Heart left ventricle (tissue), 13 donors: ENCODE measurements around the gene LRATD1.

Experiments used
- POLR2A ChIP-seq, 2 donors: fragments of 450-650 bp; IDR thresholded peaks; one replicate each; pipeline ENCODE4 v1.6.1; 2017; ENCODE audit warnings: antibody characterized with exemption in 2 of 2, mild to moderate bottlenecking in 2 of 2, moderate library complexity in 2 of 2
- TF ChIP-seq, protein P1 (sequence below), 12 donors: fragments of 200-600 bp; sonication (generic) in 4 of 12; IDR thresholded peaks; one replicate each; pipeline versions ENCODE4 v1.5.0 to v1.8.0; 2018 to 2022; ENCODE audit warnings: antibody characterized with exemption in 12 of 12, mild to moderate bottlenecking in 5 of 12
- donor health status: ischemic (EF 13 %, LVEDD 7.1; RV severe dilation, severe dysfunction).
- donor health status: DM: no; HTN: yes; CAD: no.
- donor health status: DM: no; HTN: no; CAD: no.
- donor health status: ischemic (EF 25% LVEDD 6.9; RV normal size, moderate dysfunction).
- donor health status: ischemic (EF 25% LVEDD 5.7; RV mildly dilated, moderate dysfunction).
- donor health status: ischemic (EF 35%, LVEDD 5.7; RV mildly dilated, moderate dysfunction).
- donor health status: nonischemic (EF 11% LVEDD 7.7; RV severe dilation, severe dysfunction).
- donor health status: DM: yes; HTN: yes; CAD: no.
- donor health status: PGD.
- donor health status: ischemic (EF 29% LVEDD 5.4; RV normal size, mild dysfunction).
- donor health status: nonischemic (EF 23%, LVEDD 6.1; RV moderate dilation, normal function).

GRCh38 chr2:14583059-14583458, 49.5 kb upstream of the LRATD1 start:
- TF ChIP-seq, protein P1, sequence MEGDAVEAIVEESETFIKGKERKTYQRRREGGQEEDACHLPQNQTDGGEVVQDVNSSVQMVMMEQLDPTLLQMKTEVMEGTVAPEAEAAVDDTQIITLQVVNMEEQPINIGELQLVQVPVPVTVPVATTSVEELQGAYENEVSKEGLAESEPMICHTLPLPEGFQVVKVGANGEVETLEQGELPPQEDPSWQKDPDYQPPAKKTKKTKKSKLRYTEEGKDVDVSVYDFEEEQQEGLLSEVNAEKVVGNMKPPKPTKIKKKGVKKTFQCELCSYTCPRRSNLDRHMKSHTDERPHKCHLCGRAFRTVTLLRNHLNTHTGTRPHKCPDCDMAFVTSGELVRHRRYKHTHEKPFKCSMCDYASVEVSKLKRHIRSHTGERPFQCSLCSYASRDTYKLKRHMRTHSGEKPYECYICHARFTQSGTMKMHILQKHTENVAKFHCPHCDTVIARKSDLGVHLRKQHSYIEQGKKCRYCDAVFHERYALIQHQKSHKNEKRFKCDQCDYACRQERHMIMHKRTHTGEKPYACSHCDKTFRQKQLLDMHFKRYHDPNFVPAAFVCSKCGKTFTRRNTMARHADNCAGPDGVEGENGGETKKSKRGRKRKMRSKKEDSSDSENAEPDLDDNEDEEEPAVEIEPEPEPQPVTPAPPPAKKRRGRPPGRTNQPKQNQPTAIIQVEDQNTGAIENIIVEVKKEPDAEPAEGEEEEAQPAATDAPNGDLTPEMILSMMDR (IDR thresholded peaks at IDR 0.05): no peak
- TF ChIP-seq POLR2A (IDR thresholded peaks at IDR 0.05): no peak
